HEK293T (cell line): ENCODE data around the gene S100A9.

Experiments
- CTCF ChIA-PET: fragments of 350-600 bp; formaldehyde crosslinking; extraction: SDS; loops from one replicate; lab custom pipeline; 2021; ENCODE audit warnings: antibody characterized with exemption, inconsistent platforms; lab: Yijun Ruan, JAX
- POLR2A ChIA-PET: fragments of 350-600 bp; formaldehyde crosslinking; extraction: SDS; loops from one replicate; lab custom pipeline; 2020; ENCODE audit warnings: antibody characterized with exemption, inconsistent platforms; lab: Yijun Ruan, JAX
- DNase-seq: peaks from one replicate; pipeline ENCODE4 v3.0.0; 2012; ENCODE audit warnings: mixed read lengths; ENCODE audit errors: extremely low spot score
- ARNT ChIP-seq: fragments of 450-650 bp; IDR thresholded peaks from 2 replicates; pipeline ENCODE4 v1.6.1; 2017; ENCODE audit warnings: mild to moderate bottlenecking
- BHLHE40 ChIP-seq: fragments of 450-650 bp; IDR thresholded peaks from 2 replicates; pipeline ENCODE4 v1.6.1; 2016; ENCODE audit warnings: mild to moderate bottlenecking, moderate library complexity, borderline replicate concordance
- CTBP1 ChIP-seq: fragments of 450-650 bp; IDR thresholded peaks from 2 replicates; pipeline ENCODE4 v1.6.1; 2016; ENCODE audit warnings: borderline replicate concordance
- ELF4 ChIP-seq: fragments of 450-650 bp; IDR thresholded peaks from 2 replicates; pipeline ENCODE4 v1.6.1; 2017; ENCODE audit warnings: antibody characterized with exemption
- FOXA1 ChIP-seq: fragments of 450-650 bp; IDR thresholded peaks from 2 replicates; pipeline ENCODE4 v1.6.1; 2016; ENCODE audit warnings: mild to moderate bottlenecking
- FOXK2 ChIP-seq: fragments of 450-650 bp; IDR thresholded peaks from 2 replicates; pipeline ENCODE4 v1.6.1; 2016; ENCODE audit warnings: mild to moderate bottlenecking
- FOXM1 ChIP-seq: fragments of 450-650 bp; IDR thresholded peaks from 2 replicates; pipeline ENCODE4 v1.6.1; 2017; ENCODE audit warnings: mild to moderate bottlenecking, borderline replicate concordance
- HDGF ChIP-seq: fragments of 450-650 bp; IDR thresholded peaks from 2 replicates; pipeline ENCODE4 v1.6.1; 2017; ENCODE audit warnings: antibody characterized with exemption, borderline replicate concordance
- L3MBTL2 ChIP-seq: fragments of 450-650 bp; conservative IDR thresholded peaks from 2 replicates; pipeline ENCODE4 v1.6.1; 2016; ENCODE audit warnings: mild to moderate bottlenecking
- LEF1 ChIP-seq: fragments of 450-650 bp; IDR thresholded peaks from 2 replicates; pipeline ENCODE4 v1.6.1; 2017; ENCODE audit warnings: mild to moderate bottlenecking, borderline replicate concordance
- NFRKB ChIP-seq: fragments of 450-650 bp; IDR thresholded peaks from 2 replicates; pipeline ENCODE4 v1.6.1; 2016; ENCODE audit warnings: mild to moderate bottlenecking, moderate library complexity
- PKNOX1 ChIP-seq: fragments of 450-650 bp; IDR thresholded peaks from 2 replicates; pipeline ENCODE4 v1.6.1; 2016
- SP1 ChIP-seq: fragments of 450-650 bp; IDR thresholded peaks from 2 replicates; pipeline ENCODE4 v1.6.1; 2017
- SUZ12 ChIP-seq: fragments of 450-650 bp; IDR thresholded peaks from 2 replicates; pipeline ENCODE4 v1.6.1; 2016; ENCODE audit warnings: mild to moderate bottlenecking
- TARDBP ChIP-seq: fragments of 450-650 bp; IDR thresholded peaks from 2 replicates; pipeline ENCODE4 v1.6.1; 2016
- ZNF384 ChIP-seq: fragments of 450-650 bp; IDR thresholded peaks from 2 replicates; pipeline ENCODE4 v1.6.1; 2016

S100A9 gene

GRCh38 chr1:153379591-153379990 lies 21.9 kb downstream of the S100A9 start:
- TF ChIP-seq SUZ12, result no peak
- TF ChIP-seq HDGF, result no peak
- TF ChIP-seq SP1, result no peak
- TF ChIP-seq ELF4, result no peak
- TF ChIP-seq ZNF384, result no peak

GRCh38 chr1:153380711-153381110 lies 23.1 kb downstream of the S100A9 start:
- POLR2A ChIA-PET, result no interaction called here
- no peak for TF ChIP-seq FOXA1
- TF ChIP-seq ELF4, result no peak
- TF ChIP-seq PKNOX1, result no peak
- TF ChIP-seq BHLHE40, result no peak
- TF ChIP-seq SP1, result no peak
- TF ChIP-seq NFRKB, result no peak
- no peak for TF ChIP-seq TARDBP
- TF ChIP-seq SUZ12, result no peak
- TF ChIP-seq CTBP1, result no peak
- TF ChIP-seq ARNT, result no peak
- TF ChIP-seq L3MBTL2, result no peak
- TF ChIP-seq LEF1, result no peak
- TF ChIP-seq FOXM1, result no peak
- no peak for TF ChIP-seq ZNF384
- no peak for TF ChIP-seq HDGF
- no peak for TF ChIP-seq FOXK2
- DNase-seq, result no peak
- CTCF ChIA-PET, result no interaction called here

More at GRCh38 chr1:153379591-153379990, 21.9 kb downstream of the S100A9 start:
- POLR2A ChIA-PET, result no interaction called here
- CTCF ChIA-PET, result no interaction called here
- DNase-seq, result no peak

GRCh38 chr1:153384958-153385580 lies 27.4 kb downstream of the S100A9 start:
- no peak for TF ChIP-seq CTBP1
- TF ChIP-seq FOXM1, result no peak
- no peak for TF ChIP-seq ARNT
- no peak for TF ChIP-seq LEF1
- TF ChIP-seq ZNF384, result no peak
- ChIA-PET CTCF (interaction anchor here (0.6 to 1.3 kb wide), 2 partner anchors 31 to 520 kb away, joined by 3 to 4 read pairs; no protein-coding TSS in a partner anchor), POLR2A (no interaction called here)
- DNase-seq, result no peak

GRCh38 chr1:153386500-153386901 lies 28.8 kb downstream of the S100A9 start:
- CTCF ChIA-PET, result interaction anchor here (1.3 kb wide), 1 partner anchor 33 kb away, joined by 3 read pairs; no protein-coding TSS in a partner anchor
- POLR2A ChIA-PET, result no interaction called here
- no peak for DNase-seq
- TF ChIP-seq FOXM1, result no peak

DNA sequence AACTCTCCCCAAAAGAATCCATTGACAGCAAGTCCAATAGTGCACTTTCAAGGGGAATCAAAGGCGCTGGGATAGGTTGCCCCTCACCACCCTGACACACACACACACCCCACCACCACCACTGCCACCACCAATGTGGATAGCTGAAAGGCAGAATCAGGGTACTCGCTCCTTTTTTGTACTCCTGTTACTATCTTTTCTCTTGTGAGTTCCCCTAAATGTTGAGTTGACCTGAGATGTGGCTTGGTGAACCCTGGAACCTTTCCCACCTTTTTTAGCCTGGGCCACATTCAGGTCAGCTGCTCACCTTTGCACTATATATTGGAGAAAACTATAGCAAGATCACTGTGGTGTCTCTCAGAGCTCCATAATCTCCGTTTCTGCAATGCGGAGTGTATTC lies 29.3 kb downstream of the S100A9 start:
- ChIA-PET POLR2A (no interaction called here), CTCF (no interaction called here)
- TF ChIP-seq SUZ12 (no peak), NFRKB (no peak), FOXA1 (no peak), SP1 (no peak), ARNT (no peak), HDGF (no peak), BHLHE40 (no peak), L3MBTL2 (no peak), TARDBP (no peak)
- DNase-seq, result no peak

GRCh38 chr1:153387785-153388184 lies 30.1 kb downstream of the S100A9 start:
- ChIA-PET POLR2A (no interaction called here), CTCF (no interaction called here)
- TF ChIP-seq CTBP1 (no peak), FOXK2 (no peak), FOXA1 (no peak), BHLHE40 (no peak), L3MBTL2 (no peak), TARDBP (no peak), PKNOX1 (no peak), HDGF (no peak), ARNT (no peak), NFRKB (no peak), SUZ12 (no peak), ZNF384 (no peak), FOXM1 (no peak), LEF1 (no peak), ELF4 (no peak), SP1 (no peak)
- no peak for DNase-seq

GRCh38 chr1:153389401-153389800 lies 31.7 kb downstream of the S100A9 start:
- ChIA-PET POLR2A (no interaction called here), CTCF (no interaction called here)
- TF ChIP-seq NFRKB (no peak), PKNOX1 (no peak), ARNT (no peak), FOXA1 (no peak), SP1 (no peak), FOXK2 (no peak), ZNF384 (no peak), LEF1 (no peak), CTBP1 (no peak), BHLHE40 (no peak), FOXM1 (no peak), ELF4 (no peak), TARDBP (no peak)
- no peak for DNase-seq
